Measurements from ENCODE around the gene C3orf52. TPM values are rescaled to one million over a fixed set of nuclear protein-coding genes. Genes with fewer than 3 reads are reported as not detected.

Gene C3orf52
- total RNA-seq, 1 experiment from 2014 or later = 12.6 TPM

- in situ Hi-C loops (cut with HindIII; ENCODE audit: low pct_unique_long_range_greater_than_20kb, low sequenced_read_pairs) = no loop called here
- no peak for ATAC-seq
- DNase-seq (ENCODE audit: low read depth, low spot score) = no peak
Observed at GRCh38 chr3:112116748-112117186, 30.6 kb downstream of the C3orf52 start.

GRCh38 chr3:112117415-112117814 lies 31.2 kb downstream of the C3orf52 start:
- H3K27ac ChIP-seq (ENCODE audit: low read length) = no peak overlapping the region
- H3K36me3 ChIP-seq (ENCODE audit: control insufficient read depth, insufficient read depth, low read length) = no peaks in the 10 kb centered on the region
- H3K4me1 ChIP-seq (ENCODE audit: control insufficient read depth, insufficient read depth, low read length) = no peaks in the 10 kb centered on the region
- DNase-seq (ENCODE audit: low read depth, low spot score) = no peak
- intact Hi-C loops (cut with micrococcal nuclease; ENCODE audit: unreplicated experiment) = no loop called here
- H3K9me3 ChIP-seq (ENCODE audit: control insufficient read depth, insufficient read depth, low read depth, low read length) = no peaks in the 10 kb centered on the region
- no peak overlapping the region for H3K4me3 ChIP-seq (ENCODE audit: low read depth in 2 of 2, low read length in 2 of 2)
- ChIA-PET POLR2A (no interaction called here), CTCF (no interaction called here)
- in situ Hi-C loops (cut with HindIII; ENCODE audit: low pct_unique_long_range_greater_than_20kb, low sequenced_read_pairs) = no loop called here
- no peak for TF ChIP-seq POLR2AphosphoS5 (IDR thresholded peaks at IDR 0.05; ENCODE audit: low read depth, low read length)
- TF ChIP-seq TCF7L2 (IDR thresholded peaks at IDR 0.05; ENCODE audit: low read depth, low read length) = no peak
- TF ChIP-seq, protein P1, sequence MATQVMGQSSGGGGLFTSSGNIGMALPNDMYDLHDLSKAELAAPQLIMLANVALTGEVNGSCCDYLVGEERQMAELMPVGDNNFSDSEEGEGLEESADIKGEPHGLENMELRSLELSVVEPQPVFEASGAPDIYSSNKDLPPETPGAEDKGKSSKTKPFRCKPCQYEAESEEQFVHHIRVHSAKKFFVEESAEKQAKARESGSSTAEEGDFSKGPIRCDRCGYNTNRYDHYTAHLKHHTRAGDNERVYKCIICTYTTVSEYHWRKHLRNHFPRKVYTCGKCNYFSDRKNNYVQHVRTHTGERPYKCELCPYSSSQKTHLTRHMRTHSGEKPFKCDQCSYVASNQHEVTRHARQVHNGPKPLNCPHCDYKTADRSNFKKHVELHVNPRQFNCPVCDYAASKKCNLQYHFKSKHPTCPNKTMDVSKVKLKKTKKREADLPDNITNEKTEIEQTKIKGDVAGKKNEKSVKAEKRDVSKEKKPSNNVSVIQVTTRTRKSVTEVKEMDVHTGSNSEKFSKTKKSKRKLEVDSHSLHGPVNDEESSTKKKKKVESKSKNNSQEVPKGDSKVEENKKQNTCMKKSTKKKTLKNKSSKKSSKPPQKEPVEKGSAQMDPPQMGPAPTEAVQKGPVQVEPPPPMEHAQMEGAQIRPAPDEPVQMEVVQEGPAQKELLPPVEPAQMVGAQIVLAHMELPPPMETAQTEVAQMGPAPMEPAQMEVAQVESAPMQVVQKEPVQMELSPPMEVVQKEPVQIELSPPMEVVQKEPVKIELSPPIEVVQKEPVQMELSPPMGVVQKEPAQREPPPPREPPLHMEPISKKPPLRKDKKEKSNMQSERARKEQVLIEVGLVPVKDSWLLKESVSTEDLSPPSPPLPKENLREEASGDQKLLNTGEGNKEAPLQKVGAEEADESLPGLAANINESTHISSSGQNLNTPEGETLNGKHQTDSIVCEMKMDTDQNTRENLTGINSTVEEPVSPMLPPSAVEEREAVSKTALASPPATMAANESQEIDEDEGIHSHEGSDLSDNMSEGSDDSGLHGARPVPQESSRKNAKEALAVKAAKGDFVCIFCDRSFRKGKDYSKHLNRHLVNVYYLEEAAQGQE (IDR thresholded peaks at IDR 0.05; ENCODE audit: insufficient read depth in 1 of 2, low read depth in 2 of 2, low read length in 1 of 2) = no peak
- TF ChIP-seq, protein P2, sequence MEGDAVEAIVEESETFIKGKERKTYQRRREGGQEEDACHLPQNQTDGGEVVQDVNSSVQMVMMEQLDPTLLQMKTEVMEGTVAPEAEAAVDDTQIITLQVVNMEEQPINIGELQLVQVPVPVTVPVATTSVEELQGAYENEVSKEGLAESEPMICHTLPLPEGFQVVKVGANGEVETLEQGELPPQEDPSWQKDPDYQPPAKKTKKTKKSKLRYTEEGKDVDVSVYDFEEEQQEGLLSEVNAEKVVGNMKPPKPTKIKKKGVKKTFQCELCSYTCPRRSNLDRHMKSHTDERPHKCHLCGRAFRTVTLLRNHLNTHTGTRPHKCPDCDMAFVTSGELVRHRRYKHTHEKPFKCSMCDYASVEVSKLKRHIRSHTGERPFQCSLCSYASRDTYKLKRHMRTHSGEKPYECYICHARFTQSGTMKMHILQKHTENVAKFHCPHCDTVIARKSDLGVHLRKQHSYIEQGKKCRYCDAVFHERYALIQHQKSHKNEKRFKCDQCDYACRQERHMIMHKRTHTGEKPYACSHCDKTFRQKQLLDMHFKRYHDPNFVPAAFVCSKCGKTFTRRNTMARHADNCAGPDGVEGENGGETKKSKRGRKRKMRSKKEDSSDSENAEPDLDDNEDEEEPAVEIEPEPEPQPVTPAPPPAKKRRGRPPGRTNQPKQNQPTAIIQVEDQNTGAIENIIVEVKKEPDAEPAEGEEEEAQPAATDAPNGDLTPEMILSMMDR (IDR thresholded peaks at IDR 0.05) = no peak
- no peak for TF ChIP-seq SIN3A (IDR thresholded peaks at IDR 0.05; ENCODE audit: borderline replicate concordance, insufficient read depth, low read depth, low read length)
- no peaks in the 10 kb centered on the region for H3K27me3 ChIP-seq (ENCODE audit: control insufficient read depth, insufficient read depth, low read length)
- no TSS peak for BruUV-seq (replicated peaks)
- no peak for ATAC-seq

More at GRCh38 chr3:112116748-112117186, 30.6 kb downstream of the C3orf52 start:
- H3K4me1 ChIP-seq (ENCODE audit: control insufficient read depth, insufficient read depth, low read length) = no peaks in the 10 kb centered on the region
- no TSS peak for BruUV-seq (replicated peaks)
- TF ChIP-seq POLR2AphosphoS5 (IDR thresholded peaks at IDR 0.05; ENCODE audit: low read depth, low read length) = no peak
- no peak for TF ChIP-seq TCF7L2 (IDR thresholded peaks at IDR 0.05; ENCODE audit: low read depth, low read length)
- no peak for TF ChIP-seq SIN3A (IDR thresholded peaks at IDR 0.05; ENCODE audit: borderline replicate concordance, insufficient read depth, low read depth, low read length)
- TF ChIP-seq, protein P1 (IDR thresholded peaks at IDR 0.05; ENCODE audit: insufficient read depth in 1 of 2, low read depth in 2 of 2, low read length in 1 of 2) = no peak
- TF ChIP-seq, protein P2 (IDR thresholded peaks at IDR 0.05) = no peak
- intact Hi-C loops (cut with micrococcal nuclease; ENCODE audit: unreplicated experiment) = no loop called here
- H3K36me3 ChIP-seq (ENCODE audit: control insufficient read depth, insufficient read depth, low read length) = no peaks in the 10 kb centered on the region
- no peaks in the 10 kb centered on the region for H3K27me3 ChIP-seq (ENCODE audit: control insufficient read depth, insufficient read depth, low read length)
- no peak overlapping the region for H3K27ac ChIP-seq (ENCODE audit: low read length)
- H3K9me3 ChIP-seq (ENCODE audit: control insufficient read depth, insufficient read depth, low read depth, low read length) = no peaks in the 10 kb centered on the region
- ChIA-PET POLR2A (no interaction called here), CTCF (no interaction called here)
- H3K4me3 ChIP-seq (ENCODE audit: low read depth in 2 of 2, low read length in 2 of 2) = no peak overlapping the region

Data from Panc1 (cell line).